Measurements from ENCODE around the gene ZNF611. TPM values are rescaled to one million over a fixed set of nuclear protein-coding genes. Genes with fewer than 3 reads are reported as not detected.

The ZNF611 gene
- total RNA-seq, 1 donor from 2014 or later: 21.1 TPM

DNA sequence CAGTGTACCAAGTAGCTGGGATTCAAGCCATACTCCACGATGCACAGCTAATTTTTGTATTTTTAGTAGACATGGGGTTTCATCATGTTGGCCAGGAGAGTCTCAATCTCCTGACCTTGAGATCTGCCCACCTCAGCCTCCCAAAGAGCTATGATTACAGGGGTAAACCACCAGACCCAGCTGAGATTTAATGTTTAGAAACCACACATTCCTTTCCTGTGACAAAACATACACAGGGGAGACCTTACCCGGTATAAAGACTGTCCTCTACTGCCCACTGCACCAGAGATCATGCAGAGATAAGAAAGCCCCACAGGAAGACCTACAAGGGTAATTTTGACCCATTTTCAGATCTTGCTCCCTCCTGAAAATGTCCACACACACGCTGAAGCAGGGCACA, 73.9 kb downstream of the ZNF611 start:
- no peak overlapping the region for H3K9ac ChIP-seq (ENCODE audit: low read length)
- no peak overlapping the region for H3K4me3 ChIP-seq (ENCODE audit: insufficient read depth, low read depth, low read length)
- H3K4me1 Mint-ChIP-seq (ENCODE audit: low read depth, unreplicated experiment): peaks cover 44% of the 10 kb centered on the region
- H3K4me3 Mint-ChIP-seq (ENCODE audit: unreplicated experiment): peak overlapping the region; percentile 31
- peak overlapping the region; percentile 75 for H3K27ac Mint-ChIP-seq (ENCODE audit: unreplicated experiment)
- no peak for FAIRE-seq
- H3K9me3 Mint-ChIP-seq (ENCODE audit: unreplicated experiment): peaks cover 4% of the 10 kb centered on the region
- H3K4me1 ChIP-seq (ENCODE audit: insufficient read depth, low read length): peaks cover 2% of the 10 kb centered on the region
- no peaks in the 10 kb centered on the region for H3K79me2 ChIP-seq (ENCODE audit: insufficient read depth, low read length)
- no peak overlapping the region for H3K27ac ChIP-seq (ENCODE audit: low read depth, low read length)
- H3K4me2 ChIP-seq (ENCODE audit: low read length): no peak overlapping the region
- no peaks in the 10 kb centered on the region for H3K9me3 ChIP-seq (ENCODE audit: insufficient read depth, low read depth, low read length)
- H2AFZ ChIP-seq (ENCODE audit: low read depth, low read length): no peak overlapping the region
- peaks cover 20% of the 10 kb centered on the region for H3K36me3 ChIP-seq (ENCODE audit: insufficient read depth, low read length)
- H3K27me3 Mint-ChIP-seq (ENCODE audit: low read depth, unreplicated experiment): no peaks in the 10 kb centered on the region
- DNase-seq (ENCODE audit: low read depth): peak; percentile 49
- H4K20me1 ChIP-seq (ENCODE audit: insufficient read depth, low read length): peaks cover 12% of the 10 kb centered on the region
- H3K27me3 ChIP-seq (ENCODE audit: insufficient read depth, low read length): no peaks in the 10 kb centered on the region
- TF ChIP-seq EZH2 (IDR thresholded peaks at IDR 0.05; ENCODE audit: insufficient read depth, low read length): no peak
- TF ChIP-seq, protein P1, sequence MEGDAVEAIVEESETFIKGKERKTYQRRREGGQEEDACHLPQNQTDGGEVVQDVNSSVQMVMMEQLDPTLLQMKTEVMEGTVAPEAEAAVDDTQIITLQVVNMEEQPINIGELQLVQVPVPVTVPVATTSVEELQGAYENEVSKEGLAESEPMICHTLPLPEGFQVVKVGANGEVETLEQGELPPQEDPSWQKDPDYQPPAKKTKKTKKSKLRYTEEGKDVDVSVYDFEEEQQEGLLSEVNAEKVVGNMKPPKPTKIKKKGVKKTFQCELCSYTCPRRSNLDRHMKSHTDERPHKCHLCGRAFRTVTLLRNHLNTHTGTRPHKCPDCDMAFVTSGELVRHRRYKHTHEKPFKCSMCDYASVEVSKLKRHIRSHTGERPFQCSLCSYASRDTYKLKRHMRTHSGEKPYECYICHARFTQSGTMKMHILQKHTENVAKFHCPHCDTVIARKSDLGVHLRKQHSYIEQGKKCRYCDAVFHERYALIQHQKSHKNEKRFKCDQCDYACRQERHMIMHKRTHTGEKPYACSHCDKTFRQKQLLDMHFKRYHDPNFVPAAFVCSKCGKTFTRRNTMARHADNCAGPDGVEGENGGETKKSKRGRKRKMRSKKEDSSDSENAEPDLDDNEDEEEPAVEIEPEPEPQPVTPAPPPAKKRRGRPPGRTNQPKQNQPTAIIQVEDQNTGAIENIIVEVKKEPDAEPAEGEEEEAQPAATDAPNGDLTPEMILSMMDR (IDR thresholded peaks at IDR 0.05; ENCODE audit: insufficient read depth, low read depth, low read length): no peak
- peaks cover 39% of the 10 kb centered on the region for H3K36me3 Mint-ChIP-seq (ENCODE audit: low read depth, unreplicated experiment)

GRCh38 chr19:52659013-52659412, 75.8 kb downstream of the ZNF611 start:
- Mint-ChIP-seq H3K4me3 (ENCODE audit: unreplicated experiment) (no peak overlapping the region), H3K36me3 (ENCODE audit: low read depth, unreplicated experiment) (peaks cover 44% of the 10 kb centered on the region)
- TF ChIP-seq EZH2 (IDR thresholded peaks at IDR 0.05; ENCODE audit: insufficient read depth, low read length): no peak
- TF ChIP-seq, protein P1 (IDR thresholded peaks at IDR 0.05; ENCODE audit: insufficient read depth, low read depth, low read length): no peak

GRCh38 chr19:52658595-52658994, 76.2 kb downstream of the ZNF611 start:
- Histone ChIP-seq H4K20me1 (ENCODE audit: insufficient read depth, low read length) (peaks cover 9% of the 10 kb centered on the region), H3K4me3 (ENCODE audit: insufficient read depth, low read depth, low read length) (no peak overlapping the region), H3K4me1 (ENCODE audit: insufficient read depth, low read length) (peaks cover 2% of the 10 kb centered on the region), H2AFZ (ENCODE audit: low read depth, low read length) (no peak overlapping the region), H3K27ac (ENCODE audit: low read depth, low read length) (no peak overlapping the region), H3K27me3 (ENCODE audit: insufficient read depth, low read length) (no peaks in the 10 kb centered on the region), H3K4me2 (ENCODE audit: low read length) (no peak overlapping the region), H3K9ac (ENCODE audit: low read length) (no peak overlapping the region), H3K9me3 (ENCODE audit: insufficient read depth, low read depth, low read length) (no peaks in the 10 kb centered on the region), H3K36me3 (ENCODE audit: insufficient read depth, low read length) (peaks cover 26% of the 10 kb centered on the region), H3K79me2 (ENCODE audit: insufficient read depth, low read length) (no peaks in the 10 kb centered on the region)
- Mint-ChIP-seq H3K9me3 (ENCODE audit: unreplicated experiment) (peaks cover 4% of the 10 kb centered on the region), H3K27ac (ENCODE audit: unreplicated experiment) (no peak overlapping the region), H3K36me3 (ENCODE audit: low read depth, unreplicated experiment) (peaks cover 49% of the 10 kb centered on the region), H3K27me3 (ENCODE audit: low read depth, unreplicated experiment) (no peaks in the 10 kb centered on the region), H3K4me3 (ENCODE audit: unreplicated experiment) (no peak overlapping the region), H3K4me1 (ENCODE audit: low read depth, unreplicated experiment) (peaks cover 33% of the 10 kb centered on the region)
- DNase-seq (ENCODE audit: low read depth) (no peak), FAIRE-seq (no peak)
- TF ChIP-seq EZH2 (IDR thresholded peaks at IDR 0.05; ENCODE audit: insufficient read depth, low read length): no peak
- TF ChIP-seq, protein P1 (IDR thresholded peaks at IDR 0.05; ENCODE audit: insufficient read depth, low read depth, low read length): no peak

More at GRCh38 chr19:52659013-52659412, 75.8 kb downstream of the ZNF611 start:
- DNase-seq (ENCODE audit: low read depth) (no peak), FAIRE-seq (no peak)
- Mint-ChIP-seq H3K27ac (ENCODE audit: unreplicated experiment) (no peak overlapping the region), H3K4me1 (ENCODE audit: low read depth, unreplicated experiment) (peaks cover 33% of the 10 kb centered on the region), H3K27me3 (ENCODE audit: low read depth, unreplicated experiment) (no peaks in the 10 kb centered on the region), H3K9me3 (ENCODE audit: unreplicated experiment) (peaks cover 4% of the 10 kb centered on the region)
- H3K4me1 ChIP-seq (ENCODE audit: insufficient read depth, low read length): peaks cover 2% of the 10 kb centered on the region
- no peak overlapping the region for H3K27ac ChIP-seq (ENCODE audit: low read depth, low read length)
- peaks cover 23% of the 10 kb centered on the region for H3K36me3 ChIP-seq (ENCODE audit: insufficient read depth, low read length)
- no peaks in the 10 kb centered on the region for H3K79me2 ChIP-seq (ENCODE audit: insufficient read depth, low read length)
- no peak overlapping the region for H3K9ac ChIP-seq (ENCODE audit: low read length)
- H3K4me2 ChIP-seq (ENCODE audit: low read length): no peak overlapping the region
- H2AFZ ChIP-seq (ENCODE audit: low read depth, low read length): no peak overlapping the region
- no peaks in the 10 kb centered on the region for H3K9me3 ChIP-seq (ENCODE audit: insufficient read depth, low read depth, low read length)
- H3K4me3 ChIP-seq (ENCODE audit: insufficient read depth, low read depth, low read length): no peak overlapping the region
- H4K20me1 ChIP-seq (ENCODE audit: insufficient read depth, low read length): peaks cover 9% of the 10 kb centered on the region
- no peaks in the 10 kb centered on the region for H3K27me3 ChIP-seq (ENCODE audit: insufficient read depth, low read length)
